Suprapubic skin (tissue), 3 donors: ENCODE data around the gene ZFHX2.

ENCODE experiments used
- POLR2AphosphoS5 ChIP-seq, 3 donors: sonication (generic); formaldehyde crosslinking; IDR thresholded peaks; one replicate each; pipeline ENCODE4 v1.6.1; 2017; ENCODE audit warnings: antibody characterized with exemption in 3 of 3
- TF ChIP-seq, protein P1 (sequence below), 2 donors: fragments of 200-600 bp in 1 of 2; fragments of 450-650 bp in 1 of 2; sonication (generic) in 1 of 2; IDR thresholded peaks; one replicate each; pipeline ENCODE4 v1.5.1; 2016 to 2019; ENCODE audit warnings: antibody characterized with exemption in 2 of 2, mild to moderate bottlenecking in 1 of 2, moderate library complexity in 1 of 2

DNA sequence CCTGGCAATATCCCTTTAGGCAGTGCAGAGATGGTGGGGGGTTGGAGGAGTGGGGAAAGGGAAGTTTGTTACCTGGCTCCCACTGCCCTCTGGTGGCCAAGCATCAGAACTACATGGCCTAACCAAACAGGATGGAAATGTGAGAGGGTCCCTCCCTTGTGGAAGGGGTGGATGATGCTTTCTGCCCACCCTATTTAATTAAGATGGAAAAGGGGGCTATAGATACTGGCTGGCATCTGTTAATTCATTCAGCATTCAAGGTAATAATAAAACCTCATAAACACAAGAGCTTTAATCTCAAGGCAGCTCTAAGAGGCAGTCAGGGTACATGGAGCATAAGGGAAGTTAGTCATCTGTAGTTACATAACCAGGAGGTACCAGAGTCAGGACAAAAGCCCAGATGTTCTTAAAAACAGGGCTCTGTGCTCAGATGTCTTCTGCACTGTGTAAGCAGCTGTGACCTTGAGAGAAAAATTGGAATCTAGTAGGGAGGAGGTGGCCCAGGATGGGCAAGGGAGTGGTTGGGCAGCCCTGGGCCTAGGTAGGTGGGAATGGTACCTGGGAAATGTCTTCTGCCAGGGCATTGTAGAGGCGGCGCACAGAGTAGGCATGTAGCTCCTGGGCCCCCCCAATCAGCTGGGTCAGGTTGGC is 11.4 kb upstream of the ZFHX2 start:
- TF ChIP-seq, protein P1, sequence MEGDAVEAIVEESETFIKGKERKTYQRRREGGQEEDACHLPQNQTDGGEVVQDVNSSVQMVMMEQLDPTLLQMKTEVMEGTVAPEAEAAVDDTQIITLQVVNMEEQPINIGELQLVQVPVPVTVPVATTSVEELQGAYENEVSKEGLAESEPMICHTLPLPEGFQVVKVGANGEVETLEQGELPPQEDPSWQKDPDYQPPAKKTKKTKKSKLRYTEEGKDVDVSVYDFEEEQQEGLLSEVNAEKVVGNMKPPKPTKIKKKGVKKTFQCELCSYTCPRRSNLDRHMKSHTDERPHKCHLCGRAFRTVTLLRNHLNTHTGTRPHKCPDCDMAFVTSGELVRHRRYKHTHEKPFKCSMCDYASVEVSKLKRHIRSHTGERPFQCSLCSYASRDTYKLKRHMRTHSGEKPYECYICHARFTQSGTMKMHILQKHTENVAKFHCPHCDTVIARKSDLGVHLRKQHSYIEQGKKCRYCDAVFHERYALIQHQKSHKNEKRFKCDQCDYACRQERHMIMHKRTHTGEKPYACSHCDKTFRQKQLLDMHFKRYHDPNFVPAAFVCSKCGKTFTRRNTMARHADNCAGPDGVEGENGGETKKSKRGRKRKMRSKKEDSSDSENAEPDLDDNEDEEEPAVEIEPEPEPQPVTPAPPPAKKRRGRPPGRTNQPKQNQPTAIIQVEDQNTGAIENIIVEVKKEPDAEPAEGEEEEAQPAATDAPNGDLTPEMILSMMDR (IDR thresholded peaks at IDR 0.05), result peak; percentile 79 to 89
- no peak for TF ChIP-seq POLR2AphosphoS5 (IDR thresholded peaks at IDR 0.05)
